GM08714 (cell line): Measurements from ENCODE around the gene CD1C.
"Not testable (repeated sequence)": the region's sequence is repeated elsewhere in the genome, so short reads cannot be mapped to it uniquely, and the experiment has no call there.

Source experiments
- H3K4me3 ChIP-seq: fragments of 200-500 bp; sonication (Bioruptor generic); 2 replicates; pipeline ENCODE4 v1.5.1; 2014; ENCODE audit warnings: mild to moderate bottlenecking, low read length, inconsistent platforms
- ZNF274 ChIP-seq: IDR thresholded peaks from 2 replicates; pipeline ENCODE4 v1.6.1; 2012; ENCODE audit warnings: mild to moderate bottlenecking, low read depth, low read length

CD1C gene

DNA sequence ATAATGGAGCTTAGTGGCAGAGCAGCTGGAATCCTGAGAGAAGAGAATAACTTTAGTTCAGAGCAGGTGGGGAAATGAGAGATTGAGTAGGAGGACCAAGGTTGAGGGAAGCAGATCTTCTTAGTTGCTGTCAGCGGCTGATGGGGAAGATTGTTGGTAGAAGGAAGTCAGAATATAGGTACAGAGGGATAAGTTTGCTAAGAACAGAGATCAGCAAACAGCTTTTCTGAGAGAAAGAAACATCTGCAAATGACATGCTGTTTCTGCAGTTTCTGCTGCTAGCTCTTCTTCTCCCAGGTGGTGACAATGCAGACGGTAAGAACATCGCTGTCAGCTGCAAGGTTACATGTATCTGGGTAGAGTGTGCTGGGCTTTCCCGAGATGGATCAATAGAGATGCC, at the start of gene CD1C:
Gene CD1C, plus strand, starts transcription at position 113 of the 400 bp plus-strand sequence. Its CDS starts 142 bp downstream, at position 255.
- H3K4me3 ChIP-seq: peak within 1 kb of the TSS; percentile 40; the same call in 1 of the 2 replicates
- no peak for TF ChIP-seq ZNF274

DNA sequence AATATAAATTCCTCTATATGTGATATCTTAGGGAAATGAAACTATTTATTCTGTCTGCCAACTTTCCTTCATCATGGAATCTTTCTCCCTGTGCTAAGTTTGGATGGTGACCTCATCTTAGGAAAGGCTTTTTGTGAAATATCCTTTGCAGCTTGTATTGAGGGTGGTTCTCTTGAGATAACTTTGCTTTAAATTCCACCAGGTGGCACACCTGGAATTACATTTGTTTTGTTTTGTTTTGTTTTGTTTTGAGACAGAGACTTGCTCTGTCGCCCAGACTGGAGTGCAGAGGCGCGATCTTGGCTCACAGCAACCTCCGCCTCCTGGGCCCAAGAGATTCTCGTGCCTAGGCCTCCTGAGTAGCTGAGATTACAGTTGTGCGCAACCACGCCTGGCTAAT, 43.1 kb upstream of the CD1C start:
- H3K4me3 ChIP-seq: no peak overlapping the region

DNA sequence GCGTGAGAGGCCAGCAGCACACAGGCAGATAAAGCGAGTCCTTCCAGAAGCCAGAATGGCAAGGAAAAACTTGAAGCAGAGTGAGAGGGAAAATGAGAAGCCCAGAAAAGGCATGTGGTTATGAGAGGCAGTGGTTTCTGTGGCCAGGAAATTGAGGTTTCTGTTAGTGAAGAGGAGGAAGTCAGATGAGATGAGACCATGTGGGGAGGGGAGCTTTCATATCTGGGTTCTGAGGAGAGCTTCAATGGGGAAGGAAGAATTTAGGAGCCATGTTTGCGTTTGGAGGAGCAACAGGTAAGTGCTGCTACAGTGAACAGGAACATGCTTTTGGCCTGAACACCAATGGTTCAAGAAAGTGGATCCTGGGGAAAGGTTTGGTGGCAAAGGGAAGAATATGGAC, 41.6 kb upstream of the CD1C start:
- no peak overlapping the region; the same call in 1 of the 2 replicates for H3K4me3 ChIP-seq
- TF ChIP-seq ZNF274: no peak

More for the DNA sequence above, 43.1 kb upstream of the CD1C start:
- no peak for TF ChIP-seq ZNF274

DNA sequence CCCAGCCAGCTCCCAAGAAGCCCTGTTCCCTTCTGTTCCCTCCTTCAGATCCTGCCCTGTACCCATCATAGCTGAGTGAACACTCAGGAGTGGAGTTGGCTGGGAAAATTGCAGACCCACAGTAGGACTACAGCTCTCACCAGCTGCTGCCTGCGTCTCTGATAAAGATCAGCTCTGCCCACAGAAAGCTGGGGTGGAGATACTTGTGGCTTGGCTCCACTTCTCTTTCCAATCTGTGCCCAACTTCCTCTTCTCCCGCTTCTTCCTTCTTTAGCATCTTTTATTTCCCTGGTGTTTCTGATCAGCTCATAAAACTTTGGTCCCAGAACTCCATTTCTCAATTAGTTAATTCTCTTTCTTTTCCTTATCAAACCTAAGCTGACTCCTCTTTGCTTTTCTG, 41.0 kb upstream of the CD1C start:
- H3K4me3 ChIP-seq: no peak overlapping the region
- no peak for TF ChIP-seq ZNF274

DNA sequence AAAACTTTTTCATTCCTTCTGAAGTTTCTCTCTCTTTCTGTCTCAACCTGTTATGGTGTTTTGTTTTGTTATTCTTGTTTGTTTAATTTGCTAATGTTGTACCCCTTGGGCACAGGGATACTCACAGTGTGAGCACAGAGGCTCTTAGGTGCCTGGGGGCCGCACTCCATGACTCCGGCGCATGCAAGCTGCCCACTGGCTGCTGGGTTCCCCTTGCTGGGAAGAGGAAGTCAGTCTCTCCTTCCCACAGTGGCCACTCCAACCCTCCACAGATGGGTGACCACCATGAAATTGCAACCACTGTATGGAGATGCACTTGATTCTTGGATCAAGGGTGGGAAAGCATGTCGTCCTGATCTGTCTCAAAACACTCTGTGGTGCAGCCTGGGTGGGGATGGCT, 40.1 kb upstream of the CD1C start:
- TF ChIP-seq ZNF274: no peak
- no peak overlapping the region for H3K4me3 ChIP-seq

DNA sequence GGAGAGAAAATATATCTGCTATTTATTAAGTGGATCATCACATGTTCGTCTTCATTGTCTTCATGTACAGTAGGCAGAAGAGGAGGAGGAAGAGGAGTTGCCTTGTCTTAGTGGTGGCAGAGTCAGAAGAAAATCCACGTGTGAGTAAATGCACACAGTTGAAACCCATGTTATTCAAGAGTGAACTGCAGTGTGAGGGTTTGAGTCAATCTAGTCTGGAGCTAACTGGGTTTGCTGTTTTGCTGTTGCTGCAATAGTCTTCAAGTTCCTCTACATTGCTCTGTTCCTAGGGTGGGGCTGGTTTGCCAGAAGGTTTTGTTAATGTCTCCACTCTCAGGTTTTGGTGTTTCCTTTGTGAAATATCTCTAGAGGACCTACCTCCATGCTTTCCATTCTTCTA, 38.6 kb upstream of the CD1C start:
- no peak overlapping the region for H3K4me3 ChIP-seq
- TF ChIP-seq ZNF274: no peak

DNA sequence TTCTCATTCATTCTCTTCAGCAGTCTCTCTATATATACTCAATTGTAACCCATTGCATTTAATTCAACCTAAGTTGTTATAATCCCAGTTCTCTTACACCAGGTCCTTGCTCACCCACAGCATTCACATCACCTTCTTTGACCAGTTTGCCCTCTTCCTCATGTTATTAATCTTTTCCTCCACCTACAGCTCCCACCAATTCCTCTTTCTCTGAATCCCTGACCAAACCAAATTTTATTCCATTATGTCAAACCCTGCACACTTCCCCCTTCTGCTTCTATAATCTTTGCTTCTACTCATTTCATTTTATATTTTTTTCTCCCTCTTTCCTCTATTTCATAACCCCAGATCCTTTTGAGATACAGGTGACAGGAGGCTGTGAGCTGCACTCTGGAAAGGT, 34.1 kb upstream of the CD1C start:
- H3K4me3 ChIP-seq: no peak overlapping the region
- TF ChIP-seq ZNF274: no peak

DNA sequence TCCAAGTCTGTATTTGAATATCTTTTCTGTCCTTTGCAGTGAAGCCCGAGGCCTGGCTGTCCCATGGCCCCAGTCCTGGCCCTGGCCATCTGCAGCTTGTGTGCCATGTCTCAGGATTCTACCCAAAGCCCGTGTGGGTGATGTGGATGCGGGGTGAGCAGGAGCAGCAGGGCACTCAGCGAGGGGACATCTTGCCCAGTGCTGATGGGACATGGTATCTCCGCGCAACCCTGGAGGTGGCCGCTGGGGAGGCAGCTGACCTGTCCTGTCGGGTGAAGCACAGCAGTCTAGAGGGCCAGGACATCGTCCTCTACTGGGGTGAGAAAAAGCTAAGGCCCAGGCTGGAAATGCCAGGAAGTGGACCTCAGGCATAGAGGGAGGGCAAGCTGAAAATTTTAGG, 33.0 kb upstream of the CD1C start:
- H3K4me3 ChIP-seq: not testable (repeated sequence)

DNA sequence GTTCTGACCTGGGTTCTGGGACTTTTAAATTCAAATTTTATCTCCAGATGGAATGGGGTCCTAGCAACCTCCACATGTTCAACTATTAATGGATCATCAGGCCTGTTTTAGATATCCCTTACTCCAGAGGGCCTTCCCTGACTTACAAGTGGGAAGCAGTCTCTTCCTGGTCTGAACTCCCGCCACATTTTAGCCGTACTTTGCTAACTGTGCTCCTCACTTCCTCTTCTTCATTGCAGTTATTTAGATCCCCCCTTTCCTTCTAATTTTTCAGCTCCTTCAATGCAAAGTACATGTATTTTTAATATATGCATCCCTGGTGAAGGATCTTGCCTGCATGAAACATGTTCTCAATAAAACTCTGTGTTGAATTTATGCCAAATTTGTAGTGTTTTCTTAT, 31.8 kb upstream of the CD1C start:
- TF ChIP-seq ZNF274: no peak
- no peak overlapping the region for H3K4me3 ChIP-seq

DNA sequence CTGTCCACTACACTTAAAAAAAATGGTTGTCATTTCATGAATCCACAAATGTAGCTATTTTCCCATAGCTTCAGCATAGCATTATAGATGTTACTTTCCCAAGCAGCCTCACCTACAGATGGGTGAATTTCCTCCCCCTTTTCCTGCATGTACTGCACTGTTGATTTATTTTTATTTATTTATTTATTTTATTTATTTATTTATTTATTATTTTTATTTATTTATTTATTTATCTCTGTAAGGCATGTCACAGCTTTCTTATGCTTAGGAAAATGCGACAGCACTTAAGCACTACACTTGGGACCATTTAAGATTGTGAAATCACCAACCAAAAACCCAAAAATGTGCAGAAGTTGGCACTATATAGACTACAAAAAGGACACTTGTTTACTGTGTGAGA, 30.6 kb upstream of the CD1C start:
- H3K4me3 ChIP-seq: no peak overlapping the region
- TF ChIP-seq ZNF274: no peak

DNA sequence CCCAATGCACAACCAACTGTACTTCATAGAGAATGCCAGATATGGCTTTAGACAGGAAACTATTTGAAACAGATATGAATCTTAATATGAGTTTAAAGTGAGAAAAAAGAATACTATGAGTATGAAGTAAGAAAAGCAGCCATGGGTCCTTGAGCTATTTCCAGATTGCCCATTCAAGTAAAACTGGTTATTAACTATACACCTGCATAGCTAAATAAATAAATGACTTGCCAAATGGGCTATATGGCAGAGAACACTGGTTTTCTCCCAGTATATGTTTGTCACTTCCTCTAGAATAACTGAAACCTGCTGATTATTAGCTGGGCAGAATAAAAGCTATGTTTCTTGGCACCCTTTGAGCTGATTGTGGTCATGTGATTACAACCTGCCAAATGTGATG, 17.0 kb upstream of the CD1C start:
- TF ChIP-seq ZNF274: no peak
- no peak overlapping the region for H3K4me3 ChIP-seq

DNA sequence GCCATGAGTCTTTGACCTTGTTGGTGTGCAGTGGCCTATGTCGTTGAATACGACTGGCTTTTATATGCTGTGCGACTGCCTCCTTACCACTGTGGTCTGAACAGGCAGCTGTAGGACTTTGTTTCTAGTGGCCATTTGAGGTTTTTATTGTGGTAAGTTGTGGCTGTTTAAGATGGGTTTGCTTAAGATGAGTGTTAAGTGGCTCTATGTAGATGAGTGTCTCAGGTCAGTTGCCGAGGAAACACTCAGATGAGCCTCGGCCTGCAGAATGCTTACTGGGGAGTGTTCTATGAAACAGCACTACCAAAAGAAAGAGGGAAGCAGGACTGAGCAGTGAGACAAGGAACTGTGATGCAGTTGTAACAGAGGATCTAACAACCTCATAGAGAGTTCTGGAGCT, 14.9 kb upstream of the CD1C start:
- H3K4me3 ChIP-seq: no peak overlapping the region
- no peak for TF ChIP-seq ZNF274

DNA sequence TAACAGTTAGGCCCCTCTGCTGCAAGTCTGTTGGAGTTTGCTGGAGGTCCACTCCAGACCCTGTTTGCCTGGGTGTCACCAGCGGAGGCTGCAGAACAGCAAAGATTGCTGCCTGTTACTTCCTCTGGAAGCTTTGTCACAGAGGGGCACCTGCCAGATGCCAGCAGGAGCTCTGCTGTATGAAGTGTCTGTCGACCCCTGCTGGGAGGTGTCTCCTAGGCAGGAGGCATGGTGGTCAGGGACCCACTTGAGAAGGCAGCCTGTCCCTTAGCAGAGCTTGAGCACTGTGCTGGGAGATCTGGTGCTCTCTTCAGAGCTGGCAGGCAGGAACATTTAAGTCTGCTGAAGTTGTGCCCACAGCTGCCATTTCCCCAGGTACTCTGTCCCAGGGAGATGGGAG, 7.3 kb upstream of the CD1C start:
- H3K4me3 ChIP-seq: not testable (repeated sequence)

DNA sequence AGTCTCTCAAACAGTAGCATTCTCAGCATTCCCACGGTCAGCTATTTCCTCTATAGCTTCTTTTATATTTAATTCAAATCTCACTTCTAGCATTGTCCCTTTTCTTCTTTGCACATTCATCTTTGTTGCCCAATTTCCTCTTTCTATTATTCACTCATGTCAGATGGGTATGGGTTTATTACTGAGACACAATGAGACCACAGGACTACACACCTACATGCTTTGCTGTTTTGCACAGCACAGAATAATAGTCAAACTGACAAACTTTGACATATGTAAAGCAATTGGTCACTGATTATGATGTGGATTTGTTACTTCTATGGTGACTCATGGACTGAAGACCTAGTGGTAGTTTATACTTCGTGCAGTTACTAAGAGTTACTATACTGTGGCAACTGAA, 5.8 kb upstream of the CD1C start:
- H3K4me3 ChIP-seq: no peak overlapping the region
- TF ChIP-seq ZNF274: no peak

DNA sequence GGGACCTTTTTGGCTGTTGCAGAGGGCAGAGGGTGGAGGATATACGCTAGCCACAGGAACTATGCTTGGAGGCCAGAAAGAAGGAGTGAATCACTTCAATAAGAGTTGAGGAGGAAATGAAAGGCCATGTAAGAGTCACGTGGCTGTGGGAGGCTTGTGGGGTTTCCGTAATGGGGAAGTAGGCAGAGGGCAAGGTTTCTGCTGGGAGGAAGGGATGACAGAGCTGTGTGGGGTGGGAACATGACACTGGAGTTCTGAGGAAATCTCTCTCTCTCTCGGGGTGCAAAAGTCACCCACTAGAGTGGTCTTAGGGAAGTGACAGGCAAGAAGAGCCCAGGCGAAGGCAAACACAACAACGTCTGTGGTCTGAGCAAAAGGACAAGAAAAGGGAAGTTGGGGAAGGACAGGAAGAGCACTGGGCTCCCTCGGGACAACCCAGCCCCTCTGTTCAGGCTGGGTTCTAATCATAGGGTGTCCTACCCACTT, 3.9 kb upstream of the CD1C start:
- H3K4me3 ChIP-seq: peak overlapping the region; percentile 8; the same call in 1 of the 2 replicates
- no peak for TF ChIP-seq ZNF274

DNA sequence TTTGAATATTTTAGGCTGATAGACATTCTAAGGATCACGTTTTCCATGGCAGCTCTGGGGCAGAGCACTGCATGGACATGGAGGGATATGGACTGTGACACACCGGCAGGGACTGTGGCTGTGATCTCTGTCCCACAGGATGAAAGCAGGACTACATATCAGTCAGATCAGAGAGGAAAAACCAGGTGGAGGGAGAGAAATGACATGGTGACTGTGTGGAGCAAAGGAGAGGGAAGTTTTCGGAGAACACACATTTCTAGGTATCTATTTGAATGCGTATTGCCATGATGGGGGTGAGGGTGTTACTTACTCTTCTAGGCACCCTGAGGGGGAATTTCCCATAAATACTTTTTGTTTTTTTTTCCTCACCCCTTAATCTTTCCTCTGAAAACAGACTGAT, 3.2 kb upstream of the CD1C start:
- no peak overlapping the region; the same call in 1 of the 2 replicates for H3K4me3 ChIP-seq
- no peak for TF ChIP-seq ZNF274
